NCI-H1092 treated with DMSO at 0.1 percent for 48 hours (cell line): ENCODE data around the gene PLIN4.
A peak's percentile ranks its signal among the peaks of the same experiment; 100 is the strongest.

Experiments used
- DNase-seq: peaks from one replicate; lab custom pipeline; 2025; lab: John Stamatoyannopoulos, UW

The PLIN4 gene

GRCh38 chr19:4492337-4493103 is 25.8 kb downstream of the PLIN4 start:
- DNase-seq, result no peak

- DNase-seq, result no peak
These were observed 26.8 kb downstream of the PLIN4 start for GRCh38 chr19:4491446-4491845.

- no peak for DNase-seq
These were observed 29.8 kb downstream of the PLIN4 start for GRCh38 chr19:4488496-4488895.

GRCh38 chr19:4487572-4487971 is 30.7 kb downstream of the PLIN4 start:
- no peak for DNase-seq

GRCh38 chr19:4483385-4483784 is 34.9 kb downstream of the PLIN4 start:
- DNase-seq, result no peak

- no peak for DNase-seq
These were observed 35.4 kb downstream of the PLIN4 start for GRCh38 chr19:4482721-4483364.

- DNase-seq, result no peak
These were observed 41.1 kb downstream of the PLIN4 start for GRCh38 chr19:4477034-4477801.

- DNase-seq, result peak; percentile 74
These were observed 43.7 kb downstream of the PLIN4 start for GRCh38 chr19:4474514-4475022.

- no peak for DNase-seq
These were observed 44.3 kb downstream of the PLIN4 start for GRCh38 chr19:4473763-4474513.

GRCh38 chr19:4473011-4473762 is 45.1 kb downstream of the PLIN4 start:
- DNase-seq, result no peak

- DNase-seq, result no peak
These were observed 45.9 kb downstream of the PLIN4 start, which contains the start of gene HDGFL2 for GRCh38 chr19:4472174-4472974. HDGFL2 (plus strand) TSS chr19:4472297; CDS start chr19:4472351, 54 bp downstream.

GRCh38 chr19:4471403-4472173 is 46.7 kb downstream of the PLIN4 start:
- DNase-seq, result peak; percentile 100

- no peak for DNase-seq
These were observed 50.5 kb downstream of the PLIN4 start for GRCh38 chr19:4467835-4468234.

GRCh38 chr19:4464815-4465581 is 53.3 kb downstream of the PLIN4 start:
- no peak for DNase-seq

GRCh38 chr19:4457654-4458395 is 60.5 kb downstream of the PLIN4 start, which contains the start of gene UBXN6:
UBXN6 (minus strand) TSS chr19:4457794; CDS start chr19:4457697, 97 bp downstream.
- peak; percentile 97 for DNase-seq

- DNase-seq, result peak; percentile 44
These were observed 61.2 kb downstream of the PLIN4 start for GRCh38 chr19:4456843-4457653.

GRCh38 chr19:4456476-4456842 is 61.8 kb downstream of the PLIN4 start:
- DNase-seq, result peak; percentile 21
